MM.1S (cell line): ENCODE data around the gene REXO4.

Source experiments
- CTCF ChIP-seq: fragments of 300-600 bp; sonication (generic); IDR thresholded peaks from 2 replicates; pipeline ENCODE4 v1.5.1; 2016; ENCODE audit warnings: antibody characterized with exemption, low read length, mixed read lengths
- EZH2 ChIP-seq: fragments of 300-600 bp; sonication (generic); optimal IDR thresholded peaks from 2 replicates; pipeline ENCODE3; 2017; ENCODE audit warnings: low read depth, mild to moderate bottlenecking, antibody characterized with exemption, low read length, mixed read lengths
- EZH2phosphoT487 ChIP-seq: fragments of 300-600 bp; sonication (generic); IDR thresholded peaks from 2 replicates; pipeline ENCODE4 v1.6.1; 2018; ENCODE audit warnings: antibody characterized with exemption, low read length

- TF ChIP-seq CTCF (no peak), EZH2 (no peak), EZH2phosphoT487 (no peak)
These were observed 23.8 kb upstream of the REXO4 start for GRCh38 chr9:133441571-133441970.
